22Rv1 (cell line): ENCODE measurements around the gene BRD4.

Source experiments
- H3K27ac ChIP-seq: fragments of 450-650 bp; 2 replicates; pipeline ENCODE4 v1.5.1; 2017
- CTCF ChIP-seq: fragments of 450-650 bp; IDR thresholded peaks from 2 replicates; pipeline ENCODE4 v1.5.1; 2017; ENCODE audit warnings: mild to moderate bottlenecking
- ZFX ChIP-seq: fragments of 450-650 bp; IDR thresholded peaks from 2 replicates; pipeline ENCODE4 v1.6.1; 2017; ENCODE audit warnings: antibody characterized with exemption, borderline replicate concordance

BRD4 gene

GRCh38 chr19:15317392-15318071, 14.8 kb downstream of the BRD4 start:
- no peak overlapping the region for H3K27ac ChIP-seq
- TF ChIP-seq ZFX: no peak
- no peak for TF ChIP-seq CTCF

GRCh38 chr19:15316498-15316897, 15.8 kb downstream of the BRD4 start:
- TF ChIP-seq ZFX (no peak), CTCF (no peak)
- H3K27ac ChIP-seq: no peak overlapping the region

- H3K27ac ChIP-seq: no peak overlapping the region
- TF ChIP-seq CTCF (no peak), ZFX (no peak)
Observed at GRCh38 chr19:15315101-15315500, 17.2 kb downstream of the BRD4 start.

GRCh38 chr19:15313649-15314279, 18.6 kb downstream of the BRD4 start:
- no peak overlapping the region for H3K27ac ChIP-seq
- TF ChIP-seq ZFX (no peak), CTCF (no peak)

- no peak for TF ChIP-seq ZFX
- TF ChIP-seq CTCF: no peak
- H3K27ac ChIP-seq: no peak overlapping the region
Observed at GRCh38 chr19:15307169-15307568, 25.2 kb downstream of the BRD4 start.

- TF ChIP-seq CTCF: no peak
- TF ChIP-seq ZFX: no peak
Observed at GRCh38 chr19:15305582-15306334, 26.6 kb downstream of the BRD4 start.

GRCh38 chr19:15304140-15304705, 28.1 kb downstream of the BRD4 start:
- TF ChIP-seq ZFX (no peak), CTCF (no peak)
- H3K27ac ChIP-seq: peak overlapping the region; percentile 77

More at GRCh38 chr19:15305582-15306334, 26.6 kb downstream of the BRD4 start:
- peak overlapping the region; percentile 77 for H3K27ac ChIP-seq
